HCT116 (cell line): ENCODE measurements around the gene TTC23. TPM values are rescaled to one million over a fixed set of nuclear protein-coding genes. Genes with fewer than 3 reads are reported as not detected.

ENCODE experiments used
- ATAC-seq: fragments of 200-7000 bp; cut with Tn5 transposase; 2 replicates; pipeline ENCODE4 v1.9.1; 2020; ENCODE audit warnings: mild to moderate bottlenecking, moderate library complexity
- BruUV-seq: library from RNA; stranded (reverse); fragments of 400-500 nt; replicated peaks from 2 replicates; lab custom pipeline; 2021; lab: Mats Ljungman, UMichigan
- CTCF ChIA-PET: fragments of 300-600 bp; sonication (Branson Sonifier 250); formaldehyde crosslinking; loops from one replicate; lab custom pipeline; 2021; ENCODE audit warnings: antibody characterized with exemption; lab: Charles Lee
- POLR2A ChIA-PET: fragments of 300-600, 350-600 bp; sonication (Branson Sonifier 250); formaldehyde crosslinking; loops from one replicate; lab custom pipeline; 2021; ENCODE audit warnings: antibody characterized with exemption; lab: Charles Lee
- RAD21 ChIA-PET, 2 experiments: fragments of 300-600 bp; sonication (Branson Sonifier 250); formaldehyde crosslinking; loops; one replicate each; lab custom pipeline; 2023; ENCODE audit warnings: low total read pairs in 2 of 2; ENCODE audit not compliant: uncharacterized antibody in 2 of 2, unreplicated experiment in 2 of 2, low non-redundant PET in 1 of 2; lab: Charles Lee
- DNase-seq: peaks from one replicate; pipeline ENCODE4 v3.0.0-alpha.2; 2010; ENCODE audit warnings: low read depth, low spot score
- H2AFZ ChIP-seq: fragments of 200-600 bp; shearing (Covaris generic), sonication (generic); 2 replicates; pipeline ENCODE4 v1.6.1; 2017; ENCODE audit warnings: low read depth, mixed run types, mixed read lengths, antibody characterized with exemption, low read length; ENCODE audit not compliant: poor library complexity, severe bottlenecking
- H3K27ac ChIP-seq: 2 replicates; pipeline ENCODE4 v1.5.1; 2012; ENCODE audit warnings: low read depth, low read length
- H3K27me3 ChIP-seq: fragments of 200-600 bp; sonication (generic); 2 replicates; pipeline ENCODE4 v1.6.1; 2016; ENCODE audit warnings: mixed run types, low read length, mixed read lengths; ENCODE audit not compliant: insufficient read depth
- H3K36me3 ChIP-seq, 2 experiments: fragments of 200-500 bp in 1 of 2; fragments of 200-600 bp in 1 of 2; sonication (Bioruptor generic) in 1 of 2; sonication (generic) in 1 of 2; 2 replicates each; pipeline versions ENCODE4 v1.5.1 to v1.6.1; 2014 to 2016; ENCODE audit warnings: low read length in 2 of 2, inconsistent platforms in 1 of 2, mixed read lengths in 1 of 2, mixed run types in 1 of 2; ENCODE audit not compliant: insufficient read depth in 2 of 2, control insufficient read depth in 1 of 2
- H3K4me1 ChIP-seq, 2 experiments: fragments of 200-600 bp in 1 of 2; sonication (generic) in 1 of 2; 2 replicates each; pipeline versions ENCODE4 v1.5.1 to v1.6.1; 2012 to 2017; ENCODE audit warnings: low read length in 2 of 2, inconsistent platforms in 1 of 2, mild to moderate bottlenecking in 1 of 2, mixed read lengths in 1 of 2, mixed run types in 1 of 2, moderate library complexity in 1 of 2; ENCODE audit not compliant: insufficient read depth in 2 of 2, control insufficient read depth in 1 of 2
- H3K4me2 ChIP-seq: fragments of 200-600 bp; sonication (generic); 2 replicates; pipeline ENCODE4 v1.6.1; 2017; ENCODE audit warnings: mixed run types, low read length, mixed read lengths
- H3K4me3 ChIP-seq, 2 experiments: fragments of 200-600 bp in 1 of 2; sonication (generic) in 1 of 2; replicated peaks in 1 of 2; 2 replicates each; pipeline ENCODE4 v1.5.1; 2011 to 2016; ENCODE audit warnings: low read length in 2 of 2, control low read depth in 1 of 2, low read depth in 1 of 2, mild to moderate bottlenecking in 1 of 2, mixed read lengths in 1 of 2, mixed run types in 1 of 2
- H3K79me2 ChIP-seq: fragments of 200-600 bp; sonication (generic); 2 replicates; pipeline ENCODE4 v1.6.1; 2017; ENCODE audit warnings: mild to moderate bottlenecking, mixed run types, low read length, moderate library complexity, mixed read lengths; ENCODE audit not compliant: insufficient read depth
- H3K9ac ChIP-seq: fragments of 200-600 bp; sonication (generic); 2 replicates; pipeline ENCODE4 v1.6.1; 2016; ENCODE audit warnings: low read length, mixed read lengths
- H3K9me2 ChIP-seq: fragments of 200-600 bp; sonication (generic), shearing (Covaris generic); 2 replicates; pipeline ENCODE4 v1.6.1; 2017; ENCODE audit warnings: mixed run types, mild to moderate bottlenecking, moderate library complexity; ENCODE audit not compliant: insufficient read depth
- H3K9me3 ChIP-seq, 2 experiments: fragments of 200-500 bp in 1 of 2; fragments of 200-600 bp in 1 of 2; sonication (Bioruptor generic) in 1 of 2; sonication (generic) in 1 of 2; 2 replicates each; pipeline ENCODE4 v1.6.1; 2014 to 2017; ENCODE audit warnings: low read length in 2 of 2, mixed read lengths in 2 of 2, inconsistent platforms in 1 of 2, low read depth in 1 of 2, mild to moderate bottlenecking in 1 of 2, mixed run types in 1 of 2, moderate library complexity in 1 of 2; ENCODE audit not compliant: control insufficient read depth in 1 of 2, insufficient read depth in 1 of 2
- H4K20me1 ChIP-seq: fragments of 200-600 bp; sonication (generic), shearing (Covaris generic); 2 replicates; pipeline ENCODE4 v1.6.1; 2017; ENCODE audit warnings: mixed run types, mild to moderate bottlenecking, moderate library complexity; ENCODE audit not compliant: insufficient read depth
- CBX3 ChIP-seq: IDR thresholded peaks from 2 replicates; pipeline ENCODE4 v1.6.1; 2012; ENCODE audit warnings: low read depth
- CEBPB ChIP-seq: IDR thresholded peaks from 2 replicates; pipeline ENCODE4 v1.6.1; 2012; ENCODE audit warnings: low read depth
- EZH2phosphoT487 ChIP-seq: fragments of 200-600 bp; IDR thresholded peaks from 2 replicates; pipeline ENCODE4 v1.6.1; 2018; ENCODE audit warnings: antibody characterized with exemption, borderline replicate concordance
- JUND ChIP-seq: IDR thresholded peaks from 2 replicates; pipeline ENCODE4 v1.6.1; 2012
- RAD21 ChIP-seq: IDR thresholded peaks from 2 replicates; pipeline ENCODE4 v1.6.1; 2012; ENCODE audit warnings: low read depth, mild to moderate bottlenecking
- SIN3A ChIP-seq: IDR thresholded peaks from 2 replicates; pipeline ENCODE4 v1.6.1; 2012; ENCODE audit warnings: low read depth
- SP1 ChIP-seq: IDR thresholded peaks from 2 replicates; pipeline ENCODE4 v1.6.1; 2012; ENCODE audit warnings: low read depth
- SRF ChIP-seq: IDR thresholded peaks from 2 replicates; pipeline ENCODE4 v1.6.1; 2012; ENCODE audit warnings: low read depth
- TCF7L2 ChIP-seq: IDR thresholded peaks from 2 replicates; pipeline ENCODE4 v1.7.0; 2011; ENCODE audit warnings: borderline replicate concordance, inconsistent platforms; ENCODE audit not compliant: insufficient read depth, insufficient read length; ENCODE audit errors: extremely low read depth
- ZBTB33 ChIP-seq: IDR thresholded peaks from 2 replicates; pipeline ENCODE4 v1.6.1; 2011; ENCODE audit warnings: mild to moderate bottlenecking, low read length, moderate library complexity; ENCODE audit not compliant: insufficient replicate concordance; ENCODE audit errors: extremely low read depth
- intact Hi-C: fragments of 100-400 bp; cut with micrococcal nuclease; formaldehyde crosslinking; loops from 2 replicates; pipeline ENCODE4 v1.10.0; 2022
- total RNA-seq: library from RNA; stranded (reverse); gene quantifications from one replicate; pipeline ENCODE4 v1.2.1, GENCODE V29; 2021; ENCODE audit not compliant: unreplicated experiment
- TF ChIP-seq, protein P1 (sequence below), 3 experiments: fragments of 200-600 bp in 1 of 3; sonication (generic) in 1 of 3; IDR thresholded peaks in 2 of 3; conservative IDR thresholded peaks in 1 of 3; 2 replicates each; pipeline ENCODE4 v1.5.1; 2012 to 2017; ENCODE audit warnings: low read depth in 2 of 3, low read length in 2 of 3, antibody characterized with exemption in 1 of 3, borderline replicate concordance in 1 of 3, control low read depth in 1 of 3, mild to moderate bottlenecking in 1 of 3, mixed read lengths in 1 of 3, mixed run types in 1 of 3, moderate library complexity in 1 of 3; ENCODE audit not compliant: insufficient read depth in 1 of 3

The TTC23 gene
- total RNA-seq, 1 experiment from 2014 or later = 10.2 TPM

DNA sequence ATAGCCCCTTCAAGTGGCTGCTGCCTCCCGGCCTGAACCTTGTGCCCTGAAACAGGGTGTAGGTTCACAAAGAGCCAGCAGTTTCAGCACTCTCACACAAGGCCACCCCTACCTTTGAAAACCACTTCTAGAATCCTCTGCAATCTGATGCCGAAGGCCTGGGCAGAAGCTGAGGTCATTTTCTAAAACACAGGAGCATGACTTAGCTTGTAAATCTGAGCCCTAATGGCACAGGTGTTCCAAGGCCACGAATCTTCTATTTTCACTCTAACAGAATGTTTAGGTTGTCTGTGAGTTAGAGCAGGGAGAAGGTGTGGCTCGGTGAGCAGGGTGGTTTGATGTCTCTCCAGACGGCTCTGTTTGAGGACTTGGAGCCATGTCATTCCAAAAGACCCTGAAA lies 82.2 kb downstream of the TTC23 start:
- no peak overlapping the region for H3K9ac ChIP-seq
- RAD21 ChIA-PET = no interaction called here
- TF ChIP-seq TCF7L2 = no peak
- TF ChIP-seq JUND = no peak
- TF ChIP-seq CEBPB = no peak
- TF ChIP-seq EZH2phosphoT487 = no peak
- CTCF ChIA-PET = no interaction called here
- no peaks in the 10 kb centered on the region for H3K9me3 ChIP-seq
- POLR2A ChIA-PET = no interaction called here
- DNase-seq = no peak
- no TSS peak for BruUV-seq
- no peak overlapping the region for H3K27ac ChIP-seq
- no peaks in the 10 kb centered on the region for H3K27me3 ChIP-seq
- no peak overlapping the region for H3K4me2 ChIP-seq
- H3K36me3 ChIP-seq = no peaks in the 10 kb centered on the region
- intact Hi-C loops = no loop called here
- no peaks in the 10 kb centered on the region for H3K9me2 ChIP-seq
- H4K20me1 ChIP-seq = no peaks in the 10 kb centered on the region
- no peak for ATAC-seq
- no peaks in the 10 kb centered on the region for H3K4me1 ChIP-seq
- H3K4me3 ChIP-seq = no peak overlapping the region
- H3K79me2 ChIP-seq = no peaks in the 10 kb centered on the region
- H2AFZ ChIP-seq = no peak overlapping the region

- RAD21 ChIA-PET = no interaction called here
- no peak overlapping the region for H2AFZ ChIP-seq
- H4K20me1 ChIP-seq = no peaks in the 10 kb centered on the region
- intact Hi-C loops = no loop called here
- CTCF ChIA-PET = no interaction called here
- ATAC-seq (no peak), DNase-seq (no peak)
- no peaks in the 10 kb centered on the region for H3K9me3 ChIP-seq
- H3K9ac ChIP-seq = no peak overlapping the region
- no TSS peak for BruUV-seq
- no peaks in the 10 kb centered on the region for H3K9me2 ChIP-seq
- no peaks in the 10 kb centered on the region for H3K4me1 ChIP-seq
- no peaks in the 10 kb centered on the region for H3K27me3 ChIP-seq
- no peak overlapping the region for H3K4me2 ChIP-seq
- H3K36me3 ChIP-seq = no peaks in the 10 kb centered on the region
- POLR2A ChIA-PET = no interaction called here
- H3K4me3 ChIP-seq = no peak overlapping the region
- no peak for TF ChIP-seq EZH2phosphoT487
- no peak for TF ChIP-seq SIN3A
- TF ChIP-seq, protein P1, sequence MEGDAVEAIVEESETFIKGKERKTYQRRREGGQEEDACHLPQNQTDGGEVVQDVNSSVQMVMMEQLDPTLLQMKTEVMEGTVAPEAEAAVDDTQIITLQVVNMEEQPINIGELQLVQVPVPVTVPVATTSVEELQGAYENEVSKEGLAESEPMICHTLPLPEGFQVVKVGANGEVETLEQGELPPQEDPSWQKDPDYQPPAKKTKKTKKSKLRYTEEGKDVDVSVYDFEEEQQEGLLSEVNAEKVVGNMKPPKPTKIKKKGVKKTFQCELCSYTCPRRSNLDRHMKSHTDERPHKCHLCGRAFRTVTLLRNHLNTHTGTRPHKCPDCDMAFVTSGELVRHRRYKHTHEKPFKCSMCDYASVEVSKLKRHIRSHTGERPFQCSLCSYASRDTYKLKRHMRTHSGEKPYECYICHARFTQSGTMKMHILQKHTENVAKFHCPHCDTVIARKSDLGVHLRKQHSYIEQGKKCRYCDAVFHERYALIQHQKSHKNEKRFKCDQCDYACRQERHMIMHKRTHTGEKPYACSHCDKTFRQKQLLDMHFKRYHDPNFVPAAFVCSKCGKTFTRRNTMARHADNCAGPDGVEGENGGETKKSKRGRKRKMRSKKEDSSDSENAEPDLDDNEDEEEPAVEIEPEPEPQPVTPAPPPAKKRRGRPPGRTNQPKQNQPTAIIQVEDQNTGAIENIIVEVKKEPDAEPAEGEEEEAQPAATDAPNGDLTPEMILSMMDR (IDR thresholded peaks at IDR 0.05 in 2 of 3, conservative IDR thresholded peaks at IDR 0.05 in 1 of 3; ENCODE audit: borderline replicate concordance in 1 of 3, insufficient read depth in 1 of 3, low read depth in 2 of 3, low read length in 2 of 3) = no peak
- TF ChIP-seq ZBTB33 = no peak
- TF ChIP-seq RAD21 = no peak
- TF ChIP-seq TCF7L2 = no peak
- TF ChIP-seq SRF = no peak
- TF ChIP-seq SP1 = no peak
- no peak for TF ChIP-seq CBX3
- no peaks in the 10 kb centered on the region for H3K79me2 ChIP-seq
- H3K27ac ChIP-seq = no peak overlapping the region
Observed at GRCh38 chr15:99165956-99166689, 83.3 kb downstream of the TTC23 start.
